Endodermal cell (in vitro differentiated cells): ENCODE results near the gene ODAPH. TPM values are rescaled to one million over a fixed set of nuclear protein-coding genes. Genes with fewer than 3 reads are reported as not detected.

ENCODE experiments used
- DNase-seq: peaks from one replicate; pipeline ENCODE4 v3.0.0-alpha.2; 2017
- H3K27ac ChIP-seq: 2 replicates; pipeline ENCODE4 v1.5.1; 2013; ENCODE audit warnings: mild to moderate bottlenecking, low read depth, low read length, moderate library complexity
- H3K27me3 ChIP-seq: 2 replicates; pipeline ENCODE4 v1.6.1; 2013; ENCODE audit warnings: mild to moderate bottlenecking, low read length, moderate library complexity; ENCODE audit not compliant: insufficient read depth, control insufficient read depth, poor library complexity, severe bottlenecking
- H3K36me3 ChIP-seq: 2 replicates; pipeline ENCODE4 v1.7.0; 2013; ENCODE audit warnings: mild to moderate bottlenecking, low read length, moderate library complexity; ENCODE audit not compliant: control insufficient read depth, insufficient read depth
- H3K4me1 ChIP-seq: one replicate; pipeline ENCODE4 v1.7.0; 2013; ENCODE audit warnings: low read length; ENCODE audit not compliant: control insufficient read depth, insufficient read depth
- H3K4me3 ChIP-seq: 2 replicates; pipeline ENCODE4 v1.5.1; 2013; ENCODE audit warnings: mild to moderate bottlenecking, low read length, moderate library complexity
- H3K9ac ChIP-seq: 2 replicates; pipeline ENCODE4 v1.6.1; 2013; ENCODE audit warnings: mild to moderate bottlenecking, low read length, moderate library complexity; ENCODE audit not compliant: poor library complexity, severe bottlenecking; ENCODE audit errors: extremely low read depth
- H3K9me3 ChIP-seq: 2 replicates; pipeline ENCODE4 v1.6.1; 2013; ENCODE audit warnings: mild to moderate bottlenecking, low read length, moderate library complexity; ENCODE audit not compliant: control insufficient read depth
- H3K27ac Mint-ChIP-seq: 2 replicates; pipeline ENCODE4 v1.8.0; 2020; ENCODE audit warnings: mixed read lengths
- H3K27me3 Mint-ChIP-seq: 2 replicates; pipeline ENCODE4 v1.8.0; 2021; ENCODE audit warnings: mild to moderate bottlenecking, mixed read lengths; ENCODE audit not compliant: insufficient read depth
- H3K36me3 Mint-ChIP-seq: 2 replicates; pipeline ENCODE4 v1.8.0; 2020; ENCODE audit warnings: low read depth, mixed read lengths
- H3K4me1 Mint-ChIP-seq: 2 replicates; pipeline ENCODE4 v1.8.0; 2020; ENCODE audit warnings: mixed read lengths
- H3K4me3 Mint-ChIP-seq: 2 replicates; pipeline ENCODE4 v1.8.0; 2020; ENCODE audit warnings: mild to moderate bottlenecking, moderate library complexity, mixed read lengths
- H3K9me3 Mint-ChIP-seq: 2 replicates; pipeline ENCODE4 v1.8.0; 2020; ENCODE audit warnings: mild to moderate bottlenecking, mixed read lengths
- whole genome bisulfite sequencing, 2 experiments: methylation state at CpG; one replicate each; pipeline versions ENCODE4 v1.1.5 to v1.1.7; 2013; ENCODE audit warnings: missing lambda C conversion rate in 2 of 2, mixed read lengths in 1 of 2; ENCODE audit not compliant: insufficient coverage in 1 of 2, insufficient read length in 1 of 2; 5-methylcytosine and 5-hydroxymethylcytosine counted together
- total RNA-seq, 2 donors: library from RNA; stranded (reverse); fragmentation: NEBNext Ultra II Directional in 1 of 2; extraction: Animal tissue kit (Norgen Biotek cat#: 25700) in 1 of 2; gene quantifications; 2 replicates in 1 of 2; 3 replicates in 1 of 2; pipeline ENCODE4 v1.2.1, GENCODE V29; 2021
- TF ChIP-seq, protein P1 (sequence below): fragments of 200-600 bp; sonication (generic); conservative IDR thresholded peaks from 2 replicates; pipeline ENCODE4 v1.5.0; 2021; ENCODE audit warnings: antibody characterized with exemption, mild to moderate bottlenecking

Gene ODAPH
- total RNA-seq, 2 donors from 2014 or later: not detected

- Mint-ChIP-seq H3K9me3 (peaks cover 17% of the 10 kb centered on the region), H3K36me3 (no peaks in the 10 kb centered on the region), H3K4me3 (no peak overlapping the region), H3K27ac (no peak overlapping the region), H3K4me1 (no peaks in the 10 kb centered on the region), H3K27me3 (no peaks in the 10 kb centered on the region)
- Histone ChIP-seq H3K9me3 (peaks cover 8% of the 10 kb centered on the region), H3K9ac (no peak overlapping the region), H3K27ac (no peak overlapping the region), H3K36me3 (no peaks in the 10 kb centered on the region), H3K4me3 (no peak overlapping the region), H3K27me3 (no peaks in the 10 kb centered on the region), H3K4me1 (no peaks in the 10 kb centered on the region)
- 88 to 92% methylated on average over 2 of the region's 2 CpGs for WGBS, 2 experiments
- TF ChIP-seq, protein P1, sequence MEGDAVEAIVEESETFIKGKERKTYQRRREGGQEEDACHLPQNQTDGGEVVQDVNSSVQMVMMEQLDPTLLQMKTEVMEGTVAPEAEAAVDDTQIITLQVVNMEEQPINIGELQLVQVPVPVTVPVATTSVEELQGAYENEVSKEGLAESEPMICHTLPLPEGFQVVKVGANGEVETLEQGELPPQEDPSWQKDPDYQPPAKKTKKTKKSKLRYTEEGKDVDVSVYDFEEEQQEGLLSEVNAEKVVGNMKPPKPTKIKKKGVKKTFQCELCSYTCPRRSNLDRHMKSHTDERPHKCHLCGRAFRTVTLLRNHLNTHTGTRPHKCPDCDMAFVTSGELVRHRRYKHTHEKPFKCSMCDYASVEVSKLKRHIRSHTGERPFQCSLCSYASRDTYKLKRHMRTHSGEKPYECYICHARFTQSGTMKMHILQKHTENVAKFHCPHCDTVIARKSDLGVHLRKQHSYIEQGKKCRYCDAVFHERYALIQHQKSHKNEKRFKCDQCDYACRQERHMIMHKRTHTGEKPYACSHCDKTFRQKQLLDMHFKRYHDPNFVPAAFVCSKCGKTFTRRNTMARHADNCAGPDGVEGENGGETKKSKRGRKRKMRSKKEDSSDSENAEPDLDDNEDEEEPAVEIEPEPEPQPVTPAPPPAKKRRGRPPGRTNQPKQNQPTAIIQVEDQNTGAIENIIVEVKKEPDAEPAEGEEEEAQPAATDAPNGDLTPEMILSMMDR: no peak
- DNase-seq: no peak
Measured at GRCh38 chr4:75584067-75584466, 28.2 kb downstream of the ODAPH start.

DNA sequence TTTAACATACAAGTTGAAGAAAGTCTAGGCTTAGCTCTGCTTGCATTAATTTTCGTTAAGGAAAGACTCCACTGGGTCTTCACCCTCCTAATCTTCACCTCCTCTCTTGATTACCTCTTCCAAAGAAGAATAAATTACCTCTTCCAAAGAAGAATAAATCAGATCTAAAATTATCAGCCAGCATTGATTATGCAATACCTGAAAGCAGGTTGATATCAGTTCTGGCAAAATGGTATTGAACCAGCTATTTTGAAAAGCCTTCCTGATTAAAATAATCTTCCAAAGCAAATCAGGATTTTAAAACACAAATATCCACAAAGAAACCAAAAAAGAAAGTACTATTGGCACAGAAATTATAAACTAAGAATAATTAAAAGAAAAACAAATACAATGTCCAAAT lies 37.5 kb downstream of the ODAPH start:
- H3K27ac ChIP-seq: no peak overlapping the region
- no peaks in the 10 kb centered on the region for H3K9me3 ChIP-seq
- no peaks in the 10 kb centered on the region for H3K27me3 ChIP-seq
- H3K4me3 Mint-ChIP-seq: no peak overlapping the region
- no peaks in the 10 kb centered on the region for H3K4me1 Mint-ChIP-seq
- H3K9ac ChIP-seq: no peak overlapping the region
- 79 to 100% methylated on average over 1 of the region's 1 CpG for WGBS, 2 experiments
- no peak overlapping the region for H3K4me3 ChIP-seq
- H3K27me3 Mint-ChIP-seq: no peaks in the 10 kb centered on the region
- TF ChIP-seq, protein P1: no peak
- no peaks in the 10 kb centered on the region for H3K36me3 Mint-ChIP-seq
- H3K9me3 Mint-ChIP-seq: no peaks in the 10 kb centered on the region
- H3K4me1 ChIP-seq: no peaks in the 10 kb centered on the region
- H3K36me3 ChIP-seq: no peaks in the 10 kb centered on the region
- H3K27ac Mint-ChIP-seq: no peak overlapping the region
- DNase-seq: no peak

DNA sequence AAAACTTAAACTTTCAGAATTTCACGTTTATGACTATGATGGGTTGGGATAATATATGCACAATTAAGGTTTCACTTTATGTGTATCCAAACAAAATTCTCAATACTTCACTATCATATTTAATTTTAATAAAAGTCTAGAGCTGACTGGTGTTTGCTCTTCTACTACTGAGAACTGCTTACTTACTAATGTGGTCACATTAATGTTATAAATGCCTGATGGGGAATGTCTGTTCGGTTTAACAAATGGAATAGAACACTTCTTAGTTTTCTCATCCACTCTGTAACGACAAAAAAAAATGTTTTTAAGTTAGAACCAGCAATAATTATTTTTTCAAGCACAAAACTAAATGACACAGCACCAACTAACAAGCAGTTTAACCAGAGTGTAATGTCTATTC lies 40.2 kb downstream of the ODAPH start:
- H3K4me3 Mint-ChIP-seq: no peak overlapping the region
- no peak overlapping the region for H3K27ac ChIP-seq
- TF ChIP-seq, protein P1: no peak
- H3K27ac Mint-ChIP-seq: no peak overlapping the region
- H3K36me3 ChIP-seq: no peaks in the 10 kb centered on the region
- no peaks in the 10 kb centered on the region for H3K4me1 ChIP-seq
- no peaks in the 10 kb centered on the region for H3K4me1 Mint-ChIP-seq
- H3K27me3 ChIP-seq: no peaks in the 10 kb centered on the region
- no peaks in the 10 kb centered on the region for H3K36me3 Mint-ChIP-seq
- no peak overlapping the region for H3K9ac ChIP-seq
- H3K27me3 Mint-ChIP-seq: no peaks in the 10 kb centered on the region
- H3K9me3 Mint-ChIP-seq: no peaks in the 10 kb centered on the region
- no peak overlapping the region for H3K4me3 ChIP-seq
- H3K9me3 ChIP-seq: no peaks in the 10 kb centered on the region
- 95% methylated on average over 2 of the region's 3 CpGs; no CpG with 5 or more reads in 1 of the 2 experiments for WGBS, 2 experiments
- no peak for DNase-seq
